CMK (cell line): ENCODE results near the gene MGLL.

Source experiments
- DNase-seq: peaks from one replicate; pipeline ENCODE4 v3.0.0-alpha.2; 2010; ENCODE audit warnings: low read depth

MGLL gene

GRCh38 chr3:127812151-127812550 is 10.2 kb downstream of the MGLL start:
- no peak for DNase-seq

- DNase-seq, result no peak
These were observed 10.6 kb downstream of the MGLL start for GRCh38 chr3:127811717-127812116.

GRCh38 chr3:127809611-127810010 is 12.7 kb downstream of the MGLL start:
- DNase-seq, result no peak

- no peak for DNase-seq
These were observed 13.1 kb downstream of the MGLL start for GRCh38 chr3:127809211-127809610.

GRCh38 chr3:127808197-127808596 is 14.1 kb downstream of the MGLL start:
- no peak for DNase-seq

GRCh38 chr3:127805026-127805753 is 17.1 kb downstream of the MGLL start:
- no peak for DNase-seq

- no peak for DNase-seq
These were observed 18.2 kb downstream of the MGLL start for GRCh38 chr3:127804141-127804540.

GRCh38 chr3:127803619-127804018 is 18.7 kb downstream of the MGLL start:
- no peak for DNase-seq

- no peak for DNase-seq
These were observed 19.7 kb downstream of the MGLL start for GRCh38 chr3:127802606-127803005.

- DNase-seq, result no peak
These were observed 20.5 kb downstream of the MGLL start for GRCh38 chr3:127801731-127802313.

- DNase-seq, result peak; percentile 56
These were observed 21.8 kb downstream of the MGLL start for GRCh38 chr3:127800508-127800907.

- no peak for DNase-seq
These were observed 22.7 kb downstream of the MGLL start for GRCh38 chr3:127799476-127800222.

GRCh38 chr3:127798716-127799115 is 23.6 kb downstream of the MGLL start:
- DNase-seq, result no peak

- no peak for DNase-seq
These were observed 25.5 kb downstream of the MGLL start for GRCh38 chr3:127796831-127797150.

GRCh38 chr3:127796045-127796830 is 26.1 kb downstream of the MGLL start:
- DNase-seq, result no peak

- no peak for DNase-seq
These were observed 27.3 kb downstream of the MGLL start for GRCh38 chr3:127794972-127795371.

- no peak for DNase-seq
These were observed 27.9 kb downstream of the MGLL start for GRCh38 chr3:127794402-127794801.

GRCh38 chr3:127792541-127793292 is 29.6 kb downstream of the MGLL start:
- DNase-seq, result no peak

- DNase-seq, result no peak
These were observed 30.9 kb downstream of the MGLL start for GRCh38 chr3:127791221-127791913.

GRCh38 chr3:127790882-127791183 is 31.5 kb downstream of the MGLL start:
- DNase-seq, result no peak
